ENCODE results near the gene ZNF763.
A peak's percentile ranks its signal among the peaks of the same experiment; 100 is the strongest.

Gene ZNF763

DNA sequence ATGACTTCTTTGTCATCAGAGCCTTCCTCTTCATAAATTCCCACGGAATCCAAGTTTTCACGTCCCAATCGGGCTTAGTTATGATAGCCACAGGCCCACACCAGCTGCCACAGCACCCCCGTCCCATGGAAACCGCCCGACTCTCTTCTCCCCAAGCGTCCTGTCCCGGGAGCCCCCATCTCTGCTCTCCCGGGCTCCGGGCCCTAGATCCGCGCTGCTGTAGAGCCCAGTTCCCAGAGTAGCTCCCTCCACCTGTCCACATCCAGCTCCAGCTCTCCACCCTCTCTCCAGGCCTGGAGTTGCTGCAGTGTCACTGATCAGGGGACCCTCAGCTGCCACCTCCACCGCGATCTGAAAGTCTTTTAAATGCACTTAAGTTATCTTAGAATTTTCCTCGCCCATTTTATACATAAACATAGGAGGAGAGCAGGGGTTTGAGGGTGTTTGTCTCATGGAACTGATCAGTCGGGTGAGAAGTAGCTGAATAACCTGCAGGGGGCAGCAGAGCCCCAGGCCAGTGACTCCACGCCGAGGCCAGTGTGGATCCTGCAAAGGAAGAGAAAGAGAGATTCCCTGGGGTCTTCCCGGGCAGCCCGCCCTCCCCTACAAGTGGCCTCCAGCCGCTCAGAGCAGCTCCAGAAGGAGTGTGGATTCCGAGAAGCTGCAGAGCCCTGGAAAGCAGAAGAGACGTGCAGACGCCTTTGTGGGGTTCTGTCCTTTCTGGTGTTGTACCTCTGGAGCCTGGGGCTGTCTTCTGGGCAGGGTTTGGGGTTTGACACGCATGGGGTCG is 1.1 kb upstream of the ZNF763 start:
- TF ChIP-seq, protein P1, sequence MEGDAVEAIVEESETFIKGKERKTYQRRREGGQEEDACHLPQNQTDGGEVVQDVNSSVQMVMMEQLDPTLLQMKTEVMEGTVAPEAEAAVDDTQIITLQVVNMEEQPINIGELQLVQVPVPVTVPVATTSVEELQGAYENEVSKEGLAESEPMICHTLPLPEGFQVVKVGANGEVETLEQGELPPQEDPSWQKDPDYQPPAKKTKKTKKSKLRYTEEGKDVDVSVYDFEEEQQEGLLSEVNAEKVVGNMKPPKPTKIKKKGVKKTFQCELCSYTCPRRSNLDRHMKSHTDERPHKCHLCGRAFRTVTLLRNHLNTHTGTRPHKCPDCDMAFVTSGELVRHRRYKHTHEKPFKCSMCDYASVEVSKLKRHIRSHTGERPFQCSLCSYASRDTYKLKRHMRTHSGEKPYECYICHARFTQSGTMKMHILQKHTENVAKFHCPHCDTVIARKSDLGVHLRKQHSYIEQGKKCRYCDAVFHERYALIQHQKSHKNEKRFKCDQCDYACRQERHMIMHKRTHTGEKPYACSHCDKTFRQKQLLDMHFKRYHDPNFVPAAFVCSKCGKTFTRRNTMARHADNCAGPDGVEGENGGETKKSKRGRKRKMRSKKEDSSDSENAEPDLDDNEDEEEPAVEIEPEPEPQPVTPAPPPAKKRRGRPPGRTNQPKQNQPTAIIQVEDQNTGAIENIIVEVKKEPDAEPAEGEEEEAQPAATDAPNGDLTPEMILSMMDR (IDR thresholded peaks at IDR 0.05; ENCODE audit: low read depth, low read length): peak; percentile 86
- peak; percentile 40 for DNase-seq (ENCODE audit: extremely low read depth, low read depth)

DNA sequence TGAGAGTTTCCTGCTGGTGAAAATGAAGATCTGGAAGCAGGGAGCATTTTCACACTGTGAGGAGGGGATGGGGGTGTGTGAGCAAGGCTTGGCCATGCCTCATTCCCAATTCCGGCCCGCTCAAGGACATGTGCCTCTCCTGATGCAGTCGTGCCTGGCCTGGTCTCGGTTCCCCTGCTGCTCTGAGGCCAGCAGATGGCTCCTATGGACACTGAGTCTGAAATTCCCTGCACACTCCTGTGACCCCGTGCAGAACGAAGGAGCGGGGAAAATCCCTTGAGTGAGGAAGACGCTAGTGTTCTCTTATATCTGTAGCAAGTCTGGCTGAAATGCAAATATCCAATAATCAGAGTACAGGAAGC is 363 bp upstream of the ZNF763 start:
- TF ChIP-seq, protein P1 (IDR thresholded peaks at IDR 0.05; ENCODE audit: low read depth, low read length): peak; percentile 21
- DNase-seq (ENCODE audit: extremely low read depth, low read depth): no peak

DNA sequence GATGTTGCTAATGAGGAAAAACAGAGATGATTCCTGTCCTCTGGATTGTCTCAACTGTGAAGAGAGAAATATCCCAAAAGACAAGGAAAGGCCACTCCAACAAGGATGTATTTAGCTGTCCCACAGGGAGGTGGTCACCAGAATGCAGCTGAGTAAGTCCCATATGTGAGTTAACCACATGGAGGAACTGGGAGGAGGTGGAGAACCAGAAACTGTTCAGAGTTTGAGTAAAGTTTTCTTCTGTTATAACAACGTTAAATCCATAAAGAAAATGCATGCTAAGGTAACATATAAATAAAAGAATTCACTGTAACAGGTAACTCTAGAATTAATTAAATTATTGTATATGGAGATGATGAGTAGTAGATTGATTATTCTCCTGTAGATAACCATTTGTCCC is 5.3 kb downstream of the ZNF763 start:
- TF ChIP-seq, protein P1 (IDR thresholded peaks at IDR 0.05; ENCODE audit: low read depth, low read length): no peak
- DNase-seq (ENCODE audit: extremely low read depth, low read depth): no peak

DNA sequence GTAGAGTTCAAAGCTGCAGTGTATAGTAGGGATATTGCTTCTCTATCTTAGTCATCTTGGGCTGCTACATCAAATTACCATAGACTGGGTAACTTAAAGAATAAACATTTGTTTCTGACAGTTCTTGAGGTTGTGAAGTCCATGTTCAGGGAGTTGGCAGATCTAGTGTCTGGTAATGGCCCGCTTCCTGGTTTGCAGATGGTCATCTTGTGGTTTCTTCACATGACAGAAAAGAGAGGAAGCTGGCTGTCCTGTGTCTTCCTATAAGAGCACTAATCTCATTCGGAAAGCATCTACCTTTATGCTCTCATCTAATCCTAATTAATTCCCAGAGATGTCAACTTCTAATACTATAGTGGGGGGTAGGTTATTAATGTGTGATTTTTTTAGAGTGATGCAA is 6.2 kb downstream of the ZNF763 start:
- TF ChIP-seq, protein P1 (IDR thresholded peaks at IDR 0.05; ENCODE audit: low read depth, low read length): no peak
- DNase-seq (ENCODE audit: extremely low read depth, low read depth): no peak

DNA sequence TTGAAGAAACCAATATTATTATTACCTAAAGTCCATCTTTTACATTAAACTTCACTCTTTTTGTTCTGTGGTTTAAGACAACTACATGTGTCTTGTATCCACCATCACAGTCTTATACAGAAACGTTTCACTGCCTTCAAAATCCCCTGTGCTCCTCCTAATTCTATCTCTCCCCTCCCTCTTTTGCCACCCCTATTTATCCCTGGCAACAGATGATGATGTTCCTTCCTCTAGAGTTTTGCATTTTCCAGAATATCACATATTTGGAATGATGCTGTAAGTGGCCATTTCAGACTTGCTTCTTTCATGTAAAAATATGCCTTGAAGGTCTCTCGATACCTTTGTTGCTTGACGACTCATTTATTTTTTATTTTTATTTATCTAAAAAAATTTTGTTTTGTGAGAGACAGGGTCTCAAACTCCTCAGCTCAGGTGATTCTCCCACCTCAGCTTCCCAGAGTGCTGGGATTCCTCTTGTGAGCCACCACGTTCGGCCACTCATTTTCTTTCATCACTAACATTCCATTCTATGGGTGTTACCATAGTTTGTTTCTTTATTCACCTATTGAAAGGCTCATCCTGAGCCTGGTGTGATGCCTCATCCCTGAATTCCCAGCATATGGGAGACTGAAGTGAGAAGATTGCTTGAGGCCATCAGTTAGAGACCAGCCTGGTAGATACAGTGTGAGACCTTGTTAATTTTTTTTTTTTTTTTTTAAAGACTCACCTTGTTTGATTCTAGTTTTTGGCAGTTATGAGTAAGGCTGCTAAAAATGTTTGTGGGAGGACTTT is 8.4 kb downstream of the ZNF763 start:
- TF ChIP-seq, protein P1 (IDR thresholded peaks at IDR 0.05; ENCODE audit: low read depth, low read length): no peak
- DNase-seq (ENCODE audit: extremely low read depth, low read depth): no peak

DNA sequence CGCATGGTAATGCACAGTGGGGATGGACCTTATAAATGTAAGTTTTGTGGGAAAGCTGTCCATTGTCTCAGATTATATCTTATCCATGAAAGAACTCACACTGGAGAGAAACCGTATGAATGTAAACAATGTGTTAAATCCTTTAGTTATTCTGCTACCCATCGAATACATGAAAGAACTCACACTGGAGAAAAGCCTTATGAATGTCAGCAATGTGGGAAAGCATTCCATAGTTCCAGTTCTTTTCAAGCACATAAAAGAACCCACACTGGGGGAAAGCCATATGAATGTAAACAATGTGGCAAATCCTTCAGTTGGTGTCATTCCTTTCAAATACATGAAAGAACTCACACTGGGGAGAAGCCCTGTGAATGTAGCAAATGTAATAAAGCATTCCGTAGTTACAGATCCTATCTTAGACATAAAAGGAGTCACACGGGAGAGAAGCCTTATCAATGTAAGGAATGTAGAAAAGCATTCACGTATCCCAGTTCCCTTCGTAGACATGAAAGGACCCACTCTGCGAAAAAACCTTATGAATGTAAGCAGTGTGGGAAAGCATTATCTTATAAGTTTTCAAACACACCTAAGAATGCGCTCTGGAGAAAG is 13.8 kb downstream of the ZNF763 start:
- no peak for DNase-seq (ENCODE audit: extremely low read depth, low read depth)
- TF ChIP-seq, protein P1 (IDR thresholded peaks at IDR 0.05; ENCODE audit: low read depth, low read length): no peak

DNA sequence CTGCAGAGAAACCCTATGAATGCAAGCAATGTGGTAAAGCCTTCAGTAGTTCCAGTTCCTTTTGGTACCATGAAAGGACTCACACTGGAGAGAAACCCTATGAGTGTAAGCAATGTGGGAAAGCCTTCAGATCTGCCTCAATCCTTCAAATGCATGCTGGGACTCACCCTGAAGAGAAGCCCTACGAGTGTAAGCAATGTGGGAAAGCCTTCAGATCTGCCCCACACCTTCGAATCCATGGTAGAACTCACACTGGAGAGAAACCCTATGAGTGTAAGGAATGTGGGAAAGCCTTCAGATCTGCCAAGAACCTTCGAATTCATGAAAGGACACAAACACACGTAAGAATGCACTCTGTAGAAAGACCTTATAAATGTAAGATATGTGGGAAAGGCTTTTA is 14.7 kb downstream of the ZNF763 start:
- TF ChIP-seq, protein P1 (IDR thresholded peaks at IDR 0.05; ENCODE audit: low read depth, low read length): no peak
- no peak for DNase-seq (ENCODE audit: extremely low read depth, low read depth)
